ENCODE measurements around the gene FER.
"Not testable (repeated sequence)": the region's sequence is repeated elsewhere in the genome, so short reads cannot be mapped to it uniquely, and the experiment has no call there.

Gene FER

DNA sequence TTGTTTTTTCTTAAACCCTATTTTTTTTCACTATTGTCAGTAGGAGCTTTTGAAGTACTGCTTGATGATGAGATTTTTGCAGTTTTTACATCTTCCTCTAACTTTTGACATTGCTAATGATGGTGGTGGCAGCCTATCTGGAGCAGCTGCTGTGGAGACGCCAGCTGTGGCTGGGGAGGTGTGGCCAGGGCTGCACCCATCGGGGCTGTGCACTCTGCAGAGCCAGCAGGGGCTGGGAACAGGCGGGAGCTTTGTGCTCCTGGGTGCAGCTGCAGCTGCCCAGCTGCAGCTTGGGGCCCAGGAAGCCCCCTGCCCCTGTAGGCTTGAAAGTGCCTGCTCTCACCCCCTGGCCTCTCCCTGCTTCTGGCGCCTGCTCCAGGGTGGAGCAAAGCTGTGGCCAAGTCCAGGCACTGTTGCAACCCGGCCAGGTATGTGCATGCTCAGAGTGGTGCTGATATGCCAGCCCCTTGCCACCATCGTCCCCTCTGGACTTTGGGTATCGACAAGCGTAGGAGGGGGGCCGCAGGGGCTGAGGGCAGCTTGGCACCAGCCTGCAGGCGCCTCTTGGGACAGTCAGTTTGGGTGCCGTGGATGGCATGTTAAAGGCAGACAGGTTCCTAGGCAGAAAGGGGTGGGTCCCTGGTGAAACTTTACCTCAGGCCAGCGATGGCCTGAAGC, 39.2 kb downstream of the FER start:
- no peak overlapping the region for H3K27ac Mint-ChIP-seq (ENCODE audit: low read depth)
- no peak overlapping the region for H3K4me3 Mint-ChIP-seq
- ATAC-seq (replicated peaks; ENCODE audit: extremely low read depth, poor library complexity, severe bottlenecking), result no peak
- no peak for DNase-seq (ENCODE audit: low spot score in 2 of 2)
- no peaks in the 10 kb centered on the region for H3K9me3 Mint-ChIP-seq
- H3K36me3 Mint-ChIP-seq (ENCODE audit: insufficient read depth), result peaks cover 5% of the 10 kb centered on the region
- no peaks in the 10 kb centered on the region for H3K27me3 Mint-ChIP-seq
- H3K4me1 Mint-ChIP-seq, result peaks cover 19% of the 10 kb centered on the region

DNA sequence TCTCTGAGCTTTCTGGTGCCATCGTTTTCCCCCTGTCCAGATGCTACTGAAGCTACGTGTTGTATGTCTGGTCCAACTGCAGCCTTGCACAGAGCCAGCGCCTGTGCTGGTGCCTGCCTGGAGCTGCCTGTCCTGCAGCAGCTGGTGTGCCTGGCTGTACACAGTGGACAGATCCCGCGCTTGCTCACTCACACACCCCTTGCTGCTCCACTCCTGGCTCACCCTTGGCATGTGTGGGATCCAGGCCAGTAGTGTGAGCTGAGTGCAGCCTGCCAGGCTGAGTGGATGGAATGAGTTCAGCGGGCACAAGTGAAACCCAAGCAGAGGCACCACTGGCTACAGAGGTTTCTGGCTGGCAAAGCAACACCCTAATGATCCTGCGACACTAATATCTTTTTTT, 40.4 kb downstream of the FER start:
- Mint-ChIP-seq H3K4me1 (peaks cover 15% of the 10 kb centered on the region), H3K27me3 (no peaks in the 10 kb centered on the region), H3K27ac (ENCODE audit: low read depth) (no peak overlapping the region), H3K36me3 (ENCODE audit: insufficient read depth) (peaks cover 5% of the 10 kb centered on the region), H3K9me3 (peaks cover 4% of the 10 kb centered on the region), H3K4me3 (no peak overlapping the region)
- ATAC-seq (replicated peaks; ENCODE audit: extremely low read depth, poor library complexity, severe bottlenecking) (no peak), DNase-seq (ENCODE audit: low spot score in 2 of 2) (no peak)

DNA sequence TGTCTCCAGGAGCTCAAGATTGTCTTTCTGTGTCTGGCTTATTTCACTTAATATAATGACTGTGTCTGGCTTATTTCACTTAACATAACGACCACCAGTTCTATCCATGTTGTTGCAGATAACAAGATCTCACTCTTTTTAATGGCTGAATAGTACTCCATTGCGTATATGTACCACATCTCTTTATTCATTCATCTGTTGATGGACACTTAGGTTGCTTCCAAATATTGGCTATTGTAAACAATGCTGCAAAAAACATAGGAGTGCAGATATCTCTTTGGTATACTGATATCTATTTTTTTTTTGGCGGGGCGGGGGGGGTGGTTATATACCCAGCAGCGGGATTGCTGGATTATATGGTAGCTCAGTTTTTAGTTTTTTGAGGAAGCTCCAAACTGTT, 45.5 kb downstream of the FER start:
- no peaks in the 10 kb centered on the region for H3K27me3 Mint-ChIP-seq
- no peak overlapping the region for H3K4me3 Mint-ChIP-seq
- peaks cover 10% of the 10 kb centered on the region for H3K9me3 Mint-ChIP-seq
- H3K27ac Mint-ChIP-seq (ENCODE audit: low read depth), result no peak overlapping the region
- peaks cover 5% of the 10 kb centered on the region for H3K4me1 Mint-ChIP-seq
- H3K36me3 Mint-ChIP-seq (ENCODE audit: insufficient read depth), result peaks cover 2% of the 10 kb centered on the region
- no peak for ATAC-seq (replicated peaks; ENCODE audit: extremely low read depth, poor library complexity, severe bottlenecking)
- no peak for DNase-seq (ENCODE audit: low spot score in 2 of 2)

DNA sequence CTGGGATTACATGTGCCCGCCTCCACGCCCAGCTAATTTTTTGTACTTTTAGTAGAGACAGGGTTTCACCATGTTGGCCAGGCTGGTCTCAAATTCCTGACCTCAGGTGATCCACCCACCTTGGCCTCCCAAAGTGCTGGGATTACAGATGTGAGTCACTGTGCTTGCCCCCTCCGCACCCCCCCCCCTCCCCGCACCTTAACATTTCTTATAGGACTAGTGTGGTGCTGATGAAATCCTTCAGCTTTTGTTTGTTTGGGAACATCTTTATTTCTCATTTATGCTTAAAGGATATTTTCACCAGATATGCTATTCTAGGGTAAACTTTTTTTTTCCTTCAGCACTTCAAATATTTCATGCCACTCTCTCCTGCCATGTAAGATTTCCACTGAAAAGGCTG, 46.7 kb downstream of the FER start:
- not testable (repeated sequence) for H3K27me3 Mint-ChIP-seq; H3K36me3 Mint-ChIP-seq (ENCODE audit: insufficient read depth); H3K4me3 Mint-ChIP-seq; ATAC-seq (replicated peaks; ENCODE audit: extremely low read depth, poor library complexity, severe bottlenecking); H3K4me1 Mint-ChIP-seq; H3K27ac Mint-ChIP-seq (ENCODE audit: low read depth); H3K9me3 Mint-ChIP-seq; DNase-seq (ENCODE audit: low spot score in 2 of 2)

DNA sequence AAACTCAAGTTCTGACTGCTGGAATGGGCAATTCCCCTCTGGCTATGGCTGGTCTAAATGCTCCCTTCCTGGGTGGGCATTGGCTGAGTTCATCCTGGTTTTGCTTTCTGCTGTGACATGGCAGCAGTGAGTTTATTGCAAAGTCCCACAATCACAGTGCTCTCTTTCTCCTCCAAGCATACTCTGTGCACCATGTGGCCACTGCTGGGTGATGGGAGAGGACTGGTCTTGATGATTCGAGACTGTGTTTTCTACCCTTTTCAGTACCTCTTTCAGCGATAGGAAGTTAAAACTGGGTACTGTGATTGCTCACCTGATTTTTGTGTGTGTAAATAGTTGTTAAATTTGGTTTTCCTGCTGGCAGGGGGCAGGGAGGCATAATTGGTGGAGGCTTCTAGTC, 49.7 kb downstream of the FER start:
- Mint-ChIP-seq H3K9me3 (peaks cover 10% of the 10 kb centered on the region), H3K4me3 (no peak overlapping the region), H3K27ac (ENCODE audit: low read depth) (no peak overlapping the region), H3K36me3 (ENCODE audit: insufficient read depth) (peaks cover 5% of the 10 kb centered on the region), H3K27me3 (no peaks in the 10 kb centered on the region), H3K4me1 (peaks cover 5% of the 10 kb centered on the region)
- no peak for DNase-seq (ENCODE audit: low spot score in 2 of 2)
- no peak for ATAC-seq (replicated peaks; ENCODE audit: extremely low read depth, poor library complexity, severe bottlenecking)

DNA sequence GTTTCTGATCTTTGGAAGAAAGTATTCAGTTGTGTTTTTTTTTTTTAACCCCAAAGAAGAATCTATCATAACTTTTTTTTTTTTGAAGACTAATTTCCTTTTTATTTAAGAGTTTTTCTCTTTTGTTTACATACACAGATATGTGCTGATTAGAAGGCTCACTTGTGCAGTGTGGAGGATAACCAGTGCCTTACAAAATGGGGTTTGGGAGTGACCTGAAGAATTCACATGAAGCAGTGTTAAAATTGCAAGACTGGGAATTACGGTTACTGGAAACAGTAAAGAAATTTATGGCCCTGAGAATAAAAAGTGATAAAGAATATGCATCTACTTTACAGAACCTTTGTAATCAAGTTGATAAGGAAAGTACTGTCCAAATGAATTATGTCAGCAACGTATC, 50.3 kb downstream of the FER start:
- DNase-seq (ENCODE audit: low spot score in 2 of 2), result no peak
- Mint-ChIP-seq H3K27ac (ENCODE audit: low read depth) (no peak overlapping the region), H3K4me3 (no peak overlapping the region), H3K27me3 (no peaks in the 10 kb centered on the region), H3K4me1 (peaks cover 5% of the 10 kb centered on the region), H3K36me3 (ENCODE audit: insufficient read depth) (peaks cover 6% of the 10 kb centered on the region), H3K9me3 (peaks cover 8% of the 10 kb centered on the region)
- no peak for ATAC-seq (replicated peaks; ENCODE audit: extremely low read depth, poor library complexity, severe bottlenecking)

DNA sequence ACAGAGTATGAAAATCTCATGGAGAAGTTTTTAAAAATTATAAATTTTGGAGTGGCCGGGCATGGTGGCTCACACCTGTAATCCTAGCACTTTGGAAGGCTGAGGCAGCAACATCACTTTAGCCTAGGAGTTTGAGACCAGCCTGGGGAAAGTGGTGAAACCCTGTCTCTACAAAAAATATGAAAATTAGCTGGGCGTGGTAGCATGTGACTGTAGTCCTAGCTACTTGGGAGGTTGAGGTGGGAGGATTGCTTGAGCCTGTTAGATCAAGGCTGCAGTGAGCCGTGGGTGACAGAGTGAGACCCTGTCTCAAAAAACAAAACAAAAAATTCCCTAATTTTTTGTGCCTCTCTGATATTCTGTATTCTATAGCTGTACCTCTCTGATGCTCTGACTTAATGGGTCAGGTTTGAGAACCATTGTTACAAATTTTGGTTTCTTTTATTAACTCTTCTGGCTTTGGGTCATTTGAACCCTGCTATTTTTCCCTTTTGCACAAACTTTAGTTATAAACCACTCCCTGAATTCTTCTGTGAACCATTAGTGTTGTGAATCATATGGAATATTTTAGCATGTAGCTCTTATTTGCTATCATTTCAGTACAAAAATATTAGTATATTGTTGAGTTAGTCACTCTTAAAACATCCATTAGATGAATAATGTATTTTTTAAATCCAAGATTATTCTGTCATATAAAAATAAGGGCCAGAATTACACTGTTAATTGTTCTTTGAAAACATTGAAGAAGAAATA, 51.0 kb downstream of the FER start:
- Mint-ChIP-seq H3K27me3 (no peaks in the 10 kb centered on the region), H3K4me3 (no peak overlapping the region), H3K9me3 (peaks cover 4% of the 10 kb centered on the region), H3K27ac (ENCODE audit: low read depth) (no peak overlapping the region), H3K4me1 (peaks cover 5% of the 10 kb centered on the region), H3K36me3 (ENCODE audit: insufficient read depth) (peaks cover 6% of the 10 kb centered on the region)
- DNase-seq (ENCODE audit: low spot score in 2 of 2), result no peak
- no peak for ATAC-seq (replicated peaks; ENCODE audit: extremely low read depth, poor library complexity, severe bottlenecking)

DNA sequence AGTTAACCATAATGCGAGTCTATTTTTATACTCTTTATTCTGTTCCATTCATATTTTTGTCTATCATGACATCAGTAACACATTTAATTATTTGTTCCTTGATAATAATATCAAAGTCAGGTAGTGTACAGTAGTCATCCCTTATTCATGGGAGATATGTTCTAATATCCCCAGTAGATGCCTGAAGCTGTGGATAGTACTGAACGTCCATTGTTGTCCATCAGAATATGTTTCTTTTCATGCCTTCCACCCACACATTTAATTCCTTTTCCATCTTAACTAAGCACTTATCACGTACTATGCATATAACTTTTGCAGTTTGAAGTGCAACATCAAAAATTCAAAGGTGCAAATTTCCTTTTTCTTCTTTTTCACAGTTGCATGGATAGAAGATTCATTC, 53.6 kb downstream of the FER start:
- DNase-seq (ENCODE audit: low spot score in 2 of 2) (no peak), ATAC-seq (replicated peaks; ENCODE audit: extremely low read depth, poor library complexity, severe bottlenecking) (no peak)
- peaks cover 5% of the 10 kb centered on the region for H3K9me3 Mint-ChIP-seq
- H3K4me3 Mint-ChIP-seq, result no peak overlapping the region
- H3K36me3 Mint-ChIP-seq (ENCODE audit: insufficient read depth), result peaks cover 6% of the 10 kb centered on the region
- H3K27ac Mint-ChIP-seq (ENCODE audit: low read depth), result no peak overlapping the region
- no peaks in the 10 kb centered on the region for H3K4me1 Mint-ChIP-seq
- H3K27me3 Mint-ChIP-seq, result no peaks in the 10 kb centered on the region

DNA sequence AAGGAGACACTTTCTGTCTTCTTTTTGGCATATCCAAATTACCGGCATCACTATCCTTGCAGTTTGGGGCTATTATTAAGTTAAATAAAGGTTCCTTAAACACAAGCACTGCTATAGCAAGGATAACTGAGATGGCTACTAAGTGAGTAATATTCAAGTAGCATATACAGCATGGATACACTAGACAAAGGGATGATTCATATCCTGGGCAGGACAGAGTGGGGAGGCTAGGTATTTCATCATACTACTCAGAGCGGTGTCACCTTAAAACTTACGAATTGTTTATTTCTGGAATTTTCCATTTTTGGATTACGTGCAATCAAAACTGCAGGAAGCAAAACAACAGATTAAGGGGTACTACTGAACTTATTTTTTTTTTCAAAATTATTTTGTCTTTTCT, 54.1 kb downstream of the FER start:
- H3K9me3 Mint-ChIP-seq, result peaks cover 10% of the 10 kb centered on the region
- DNase-seq (ENCODE audit: low spot score in 2 of 2) (no peak), ATAC-seq (replicated peaks; ENCODE audit: extremely low read depth, poor library complexity, severe bottlenecking) (no peak)
- H3K27ac Mint-ChIP-seq (ENCODE audit: low read depth), result no peak overlapping the region
- H3K4me1 Mint-ChIP-seq, result no peaks in the 10 kb centered on the region
- H3K4me3 Mint-ChIP-seq, result no peak overlapping the region
- H3K27me3 Mint-ChIP-seq, result no peaks in the 10 kb centered on the region
- peaks cover 6% of the 10 kb centered on the region for H3K36me3 Mint-ChIP-seq (ENCODE audit: insufficient read depth)

DNA sequence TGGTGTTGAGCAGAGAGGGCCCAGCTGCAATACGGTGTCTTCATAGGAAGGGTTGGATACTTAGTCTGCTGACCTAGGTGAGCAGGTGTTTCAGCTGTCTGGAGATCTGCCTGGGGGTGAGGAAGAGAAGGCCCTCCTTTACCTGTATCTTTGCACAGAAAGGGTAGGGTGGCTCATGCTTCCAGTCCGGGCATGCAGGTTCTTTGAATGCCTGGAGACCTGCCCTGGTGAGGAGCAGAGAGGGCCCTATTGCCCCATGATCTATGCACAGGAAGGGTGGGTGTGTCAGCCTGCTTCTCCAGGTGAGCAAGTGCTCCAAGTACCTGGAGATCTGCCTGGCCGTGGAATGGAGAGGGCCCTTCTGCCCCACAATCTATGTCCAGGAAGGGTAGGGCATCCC, 63.0 kb downstream of the FER start:
- H3K4me3 Mint-ChIP-seq, result no peak overlapping the region
- H3K27ac Mint-ChIP-seq (ENCODE audit: low read depth), result no peak overlapping the region
- ATAC-seq (replicated peaks; ENCODE audit: extremely low read depth, poor library complexity, severe bottlenecking) (no peak), DNase-seq (ENCODE audit: low spot score in 2 of 2) (no peak)
- H3K27me3 Mint-ChIP-seq, result no peaks in the 10 kb centered on the region
- peaks cover 7% of the 10 kb centered on the region for H3K9me3 Mint-ChIP-seq
- peaks cover 4% of the 10 kb centered on the region for H3K36me3 Mint-ChIP-seq (ENCODE audit: insufficient read depth)
- H3K4me1 Mint-ChIP-seq, result peaks cover 6% of the 10 kb centered on the region

DNA sequence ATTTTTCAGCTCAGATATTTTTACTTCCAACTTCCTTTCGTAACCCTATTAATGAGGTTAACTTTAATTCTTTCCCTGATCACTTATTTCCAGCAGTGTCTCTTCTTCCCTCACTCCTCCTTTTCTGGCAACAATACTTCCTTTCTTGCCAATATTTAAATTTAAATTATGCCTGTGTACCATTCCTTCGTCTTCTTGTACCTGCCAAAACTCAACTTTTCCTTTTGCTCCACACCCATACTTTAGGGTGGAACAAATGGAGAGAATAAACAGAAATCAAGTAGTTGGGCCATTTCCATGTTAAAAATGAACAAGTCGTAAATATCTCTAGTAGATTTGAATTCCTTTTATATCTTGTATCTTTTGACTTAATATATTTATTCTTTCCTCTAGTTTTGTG, 66.0 kb downstream of the FER start:
- Mint-ChIP-seq H3K36me3 (ENCODE audit: insufficient read depth) (peaks cover 3% of the 10 kb centered on the region), H3K4me3 (no peak overlapping the region), H3K27me3 (no peaks in the 10 kb centered on the region), H3K27ac (ENCODE audit: low read depth) (no peak overlapping the region), H3K4me1 (peaks cover 6% of the 10 kb centered on the region), H3K9me3 (no peaks in the 10 kb centered on the region)
- DNase-seq (ENCODE audit: low spot score in 2 of 2), result no peak
- no peak for ATAC-seq (replicated peaks; ENCODE audit: extremely low read depth, poor library complexity, severe bottlenecking)

DNA sequence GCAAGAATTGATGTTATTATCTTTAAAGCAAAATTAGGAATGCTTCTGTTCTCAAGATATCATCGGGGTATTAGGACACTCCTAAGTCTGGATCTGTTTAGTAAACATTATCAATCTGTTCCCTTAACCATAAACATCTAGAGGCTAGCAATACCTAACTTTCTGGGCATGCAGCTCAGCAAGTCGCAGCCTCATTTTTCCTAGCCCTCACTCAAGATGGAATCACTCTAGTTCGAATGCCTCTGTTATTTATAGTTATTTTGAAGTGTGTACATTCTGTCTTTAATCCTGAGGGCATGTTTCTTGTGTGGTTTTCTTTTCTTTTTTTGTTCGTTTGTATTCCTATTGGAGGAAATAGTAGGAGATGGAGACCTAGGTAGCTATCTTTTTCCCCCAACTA, 66.9 kb downstream of the FER start:
- ATAC-seq (replicated peaks; ENCODE audit: extremely low read depth, poor library complexity, severe bottlenecking), result no peak
- Mint-ChIP-seq H3K36me3 (ENCODE audit: insufficient read depth) (peaks cover 2% of the 10 kb centered on the region), H3K27ac (ENCODE audit: low read depth) (no peak overlapping the region), H3K9me3 (no peaks in the 10 kb centered on the region), H3K4me1 (peaks cover 6% of the 10 kb centered on the region), H3K4me3 (no peak overlapping the region), H3K27me3 (no peaks in the 10 kb centered on the region)
- no peak for DNase-seq (ENCODE audit: low spot score in 2 of 2)

DNA sequence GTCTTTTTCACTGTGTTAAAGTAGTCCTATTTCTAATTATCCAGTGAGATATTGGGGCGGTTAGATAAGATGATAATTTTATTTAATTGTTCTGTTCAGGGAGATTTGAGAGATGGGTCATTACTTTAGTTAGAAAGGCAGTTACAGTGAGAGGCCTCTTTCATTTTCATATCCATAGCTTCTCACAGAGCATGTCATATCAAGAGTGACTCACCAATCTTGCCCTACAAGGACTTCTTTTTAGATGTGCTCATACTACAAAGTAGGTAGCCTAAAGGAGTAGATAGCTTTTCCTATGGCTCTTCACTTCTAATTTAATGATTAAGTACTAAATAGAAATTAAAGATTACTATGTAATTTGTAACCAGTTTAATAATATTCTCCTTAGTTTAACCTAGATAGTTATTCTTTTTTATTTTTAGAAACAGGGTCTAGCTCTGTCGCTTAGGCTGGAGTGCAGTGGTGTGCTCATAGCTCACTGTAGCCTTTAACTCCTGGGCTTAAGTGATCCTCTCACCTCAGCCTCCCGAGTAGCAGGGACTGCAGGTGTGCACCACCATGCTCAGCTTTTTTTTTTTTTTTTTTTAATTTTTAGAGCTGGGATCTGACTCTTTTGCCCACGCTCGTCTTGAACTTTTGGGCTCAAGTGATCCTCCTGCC, 71.0 kb downstream of the FER start:
- Mint-ChIP-seq H3K9me3 (no peaks in the 10 kb centered on the region), H3K4me1 (no peaks in the 10 kb centered on the region), H3K4me3 (no peak overlapping the region), H3K27me3 (no peaks in the 10 kb centered on the region), H3K27ac (ENCODE audit: low read depth) (no peak overlapping the region), H3K36me3 (ENCODE audit: insufficient read depth) (no peaks in the 10 kb centered on the region)
- ATAC-seq (replicated peaks; ENCODE audit: extremely low read depth, poor library complexity, severe bottlenecking), result no peak
- no peak for DNase-seq (ENCODE audit: low spot score in 2 of 2)
